GM23338 (cell line): Measurements from ENCODE around the gene PDK3. TPM values are rescaled to one million over a fixed set of nuclear protein-coding genes. Genes with fewer than 3 reads are reported as not detected.

Experiments
- ATAC-seq: fragments of 200-7000 bp; cut with Tn5 transposase; 3 replicates; pipeline ENCODE4 v1.9.1; 2020
- DNase-seq: peaks from one replicate; pipeline ENCODE4 v3.0.0-alpha.2; 2015; ENCODE audit warnings: low spot score
- H2AFZ ChIP-seq: fragments of 200-600 bp; sonication (generic); 2 replicates; pipeline ENCODE4 v1.8.0; 2016; ENCODE audit warnings: antibody characterized with exemption, mild to moderate bottlenecking, moderate library complexity
- H3F3A ChIP-seq: fragments of 200-600 bp; sonication (generic); replicated peaks from 2 replicates; pipeline ENCODE4 v1.8.0; 2017; ENCODE audit warnings: antibody characterized with exemption, mixed run types, low read depth
- H3K27ac ChIP-seq: fragments of 200-600 bp; sonication (generic); 2 replicates; pipeline ENCODE4 v1.6.1; 2016; ENCODE audit warnings: low read depth
- H3K27me3 ChIP-seq: fragments of 200-600 bp; sonication (generic); 2 replicates; pipeline ENCODE4 v1.8.0; 2016; ENCODE audit warnings: mild to moderate bottlenecking, mixed run types, moderate library complexity; ENCODE audit not compliant: insufficient read depth
- H3K36me3 ChIP-seq: fragments of 200-600 bp; sonication (generic); 2 replicates; pipeline ENCODE4 v1.8.0; 2016; ENCODE audit warnings: mild to moderate bottlenecking; ENCODE audit not compliant: insufficient read depth
- H3K4me1 ChIP-seq: fragments of 200-600 bp; sonication (generic); 2 replicates; pipeline ENCODE4 v1.8.0; 2016; ENCODE audit warnings: mild to moderate bottlenecking, moderate library complexity; ENCODE audit not compliant: insufficient read depth
- H3K4me2 ChIP-seq: fragments of 200-600 bp; sonication (generic); 2 replicates; pipeline ENCODE4 v1.7.1; 2017; ENCODE audit warnings: mixed run types
- H3K4me3 ChIP-seq: fragments of 200-600 bp; sonication (generic); 2 replicates; pipeline ENCODE4 v1.6.1; 2016; ENCODE audit warnings: mixed run types
- H3K79me2 ChIP-seq: fragments of 200-600 bp; sonication (generic); replicated peaks from 2 replicates; pipeline ENCODE4 v1.8.0; 2017; ENCODE audit warnings: mild to moderate bottlenecking; ENCODE audit not compliant: insufficient read depth
- H3K9me2 ChIP-seq: fragments of 200-600 bp; sonication (generic); 2 replicates; pipeline ENCODE4 v1.8.0; 2017; ENCODE audit not compliant: insufficient read depth
- H4K20me1 ChIP-seq: fragments of 200-600 bp; sonication (generic); replicated peaks from 2 replicates; pipeline ENCODE4 v1.8.0; 2017; ENCODE audit warnings: mild to moderate bottlenecking; ENCODE audit not compliant: insufficient read depth
- H3K27ac Mint-ChIP-seq: 2 replicates; pipeline ENCODE4 v1.8.0; 2020; ENCODE audit warnings: inconsistent platforms, mild to moderate bottlenecking, moderate library complexity, mixed read lengths
- H3K27me3 Mint-ChIP-seq: 3 replicates; pipeline ENCODE4 v1.8.0; 2022; ENCODE audit warnings: low read depth, mild to moderate bottlenecking, moderate library complexity, mixed read lengths, inconsistent platforms; ENCODE audit not compliant: insufficient read depth, poor library complexity
- H3K36me3 Mint-ChIP-seq: 3 replicates; pipeline ENCODE4 v1.8.0; 2021; ENCODE audit warnings: low read depth, mild to moderate bottlenecking, inconsistent platforms, moderate library complexity, mixed read lengths
- H3K4me1 Mint-ChIP-seq: 3 replicates; pipeline ENCODE4 v1.8.0; 2020; ENCODE audit warnings: mild to moderate bottlenecking, inconsistent platforms, mixed read lengths
- H3K4me3 Mint-ChIP-seq: 3 replicates; pipeline ENCODE4 v1.8.0; 2021; ENCODE audit warnings: moderate library complexity, mild to moderate bottlenecking, inconsistent platforms, mixed read lengths
- H3K9me3 Mint-ChIP-seq: 3 replicates; pipeline ENCODE4 v1.8.0; 2020; ENCODE audit warnings: moderate library complexity, mild to moderate bottlenecking, inconsistent platforms, mixed read lengths
- CREB1 ChIP-seq: fragments of 250-450 bp; sonication (Bioruptor Pico); IDR thresholded peaks from 2 replicates; pipeline ENCODE4 v1.5.0; 2020; ENCODE audit warnings: low read depth, mild to moderate bottlenecking, moderate library complexity
- CTCF ChIP-seq, 2 experiments: fragments of 200-600 bp in 1 of 2; sonication (generic) in 1 of 2; conservative IDR thresholded peaks; 2 replicates each; pipeline versions ENCODE4 v1.5.1 to v1.6.1; 2016 to 2017; ENCODE audit warnings: antibody characterized with exemption in 2 of 2, low read depth in 2 of 2, mild to moderate bottlenecking in 2 of 2, moderate library complexity in 1 of 2
- ETS1 ChIP-seq: IDR thresholded peaks from 2 replicates; pipeline ENCODE4 v1.6.1; 2016; ENCODE audit warnings: antibody characterized with exemption
- EZH2 ChIP-seq: fragments of 200-600 bp; sonication (generic); IDR thresholded peaks from one replicate; pipeline ENCODE4 v1.8.0; 2017; ENCODE audit warnings: antibody characterized with exemption, mild to moderate bottlenecking, low read depth; ENCODE audit not compliant: unreplicated experiment
- EZH2phosphoT487 ChIP-seq: fragments of 200-600 bp; sonication (generic); IDR thresholded peaks from one replicate; pipeline ENCODE4 v1.8.1; 2018; ENCODE audit warnings: antibody characterized with exemption; ENCODE audit not compliant: unreplicated experiment
- JUNB ChIP-seq: IDR thresholded peaks from one replicate; pipeline ENCODE4 v1.6.1; 2016; ENCODE audit warnings: antibody characterized with exemption; ENCODE audit not compliant: unreplicated experiment
- NANOG ChIP-seq: IDR thresholded peaks from 2 replicates; pipeline ENCODE4 v1.6.1; 2016; ENCODE audit warnings: antibody characterized with exemption, borderline replicate concordance
- POLR2AphosphoS5 ChIP-seq: IDR thresholded peaks from 2 replicates; pipeline ENCODE4 v1.6.1; 2016; ENCODE audit warnings: antibody characterized with exemption, low read depth
- STAT1 ChIP-seq: IDR thresholded peaks from one replicate; pipeline ENCODE4 v1.6.1; 2016; ENCODE audit warnings: antibody characterized with exemption; ENCODE audit not compliant: unreplicated experiment
- ZNF114 ChIP-seq: fragments of 250-450 bp; sonication (Bioruptor Pico); IDR thresholded peaks from 2 replicates; pipeline ENCODE4 v1.5.0; 2020; ENCODE audit warnings: mild to moderate bottlenecking, moderate library complexity
- polyA plus RNA-seq: library from polyadenylated mRNA; unstranded; fragments of >200 nt; fragmentation: Nextera tagmentation; extraction: Ambion mirVana; gene quantifications from 2 replicates; pipeline ENCODE4 v1.2.1, GENCODE V29; 2016
- total RNA-seq: library from RNA; depleted of rRNA; stranded (reverse); fragments of >200 nt; shearing (Covaris generic); gene quantifications from 2 replicates; pipeline ENCODE4 v1.2.3, GENCODE V29; 2014

The PDK3 gene
- total and polyA plus RNA-seq, 2 experiments from 2014 or later = 35.7 to 51.2 TPM

- no peaks in the 10 kb centered on the region for H3K9me3 Mint-ChIP-seq
- Histone ChIP-seq H3K4me2 (0 out of 2 replicates have a peak overlapping the region, but pooled peaks have one; percentile 26), H3K4me3 (no peak overlapping the region), H3K27me3 (no peaks in the 10 kb centered on the region), H3K27ac (0 out of 2 replicates have a peak overlapping the region, but pooled peaks have one; percentile 41), H3K4me1 (peaks cover 30% of the 10 kb centered on the region), H2AFZ (no peak overlapping the region), H3K36me3 (no peaks in the 10 kb centered on the region), H3K79me2 (no peaks in the 10 kb centered on the region), H3K9me2 (no peaks in the 10 kb centered on the region), H4K20me1 (no peaks in the 10 kb centered on the region), H3F3A (no peaks in the 10 kb centered on the region)
- H3K27ac Mint-ChIP-seq = no peak overlapping the region
- DNase-seq (peak; percentile 43), ATAC-seq (peak; percentile 68)
- H3K4me3 Mint-ChIP-seq = no peak overlapping the region
- H3K36me3 Mint-ChIP-seq = peaks cover 7% of the 10 kb centered on the region; the same call in 2 of the 3 replicates
- peaks cover 2% of the 10 kb centered on the region for H3K27me3 Mint-ChIP-seq
- TF ChIP-seq NANOG (no peak), STAT1 (no peak), JUNB (no peak), CTCF (conservative IDR thresholded peaks at IDR 0.05; ENCODE audit: low read depth in 2 of 2) (no peak)
- peaks cover 42% of the 10 kb centered on the region for H3K4me1 Mint-ChIP-seq
These were observed 28.9 kb downstream of the PDK3 start for GRCh38 chrX:24493740-24494581.

- peaks cover 7% of the 10 kb centered on the region; the same call in 2 of the 3 replicates for H3K36me3 Mint-ChIP-seq
- no peaks in the 10 kb centered on the region for H3K79me2 ChIP-seq
- peaks cover 42% of the 10 kb centered on the region for H3K4me1 Mint-ChIP-seq
- H3K27me3 ChIP-seq = no peaks in the 10 kb centered on the region
- no peak for DNase-seq
- no peak overlapping the region for H2AFZ ChIP-seq
- no peak for ATAC-seq
- no peaks in the 10 kb centered on the region for H3K9me2 ChIP-seq
- H3K4me2 ChIP-seq = no peak overlapping the region
- H3K4me3 ChIP-seq = no peak overlapping the region
- H3K27ac Mint-ChIP-seq = no peak overlapping the region; the same call in 1 of the 2 replicates
- no peak overlapping the region for H3K27ac ChIP-seq
- no peaks in the 10 kb centered on the region for H3K9me3 Mint-ChIP-seq
- H3K4me1 ChIP-seq = peaks cover 30% of the 10 kb centered on the region
- no peak overlapping the region for H3K4me3 Mint-ChIP-seq
- H3K27me3 Mint-ChIP-seq = peaks cover 2% of the 10 kb centered on the region
- no peaks in the 10 kb centered on the region for H3K36me3 ChIP-seq
- no peaks in the 10 kb centered on the region for H4K20me1 ChIP-seq
- TF ChIP-seq ZNF114 (CRISPR knock-in tag) (no peak), JUNB (no peak)
- no peaks in the 10 kb centered on the region for H3F3A ChIP-seq
These were observed 29.6 kb downstream of the PDK3 start for GRCh38 chrX:24494647-24495075.

- Histone ChIP-seq H3K27me3 (no peaks in the 10 kb centered on the region), H3K4me3 (no peak overlapping the region), H3K36me3 (no peaks in the 10 kb centered on the region), H3K27ac (no peak overlapping the region), H2AFZ (no peak overlapping the region), H3F3A (no peaks in the 10 kb centered on the region), H3K4me1 (peaks cover 30% of the 10 kb centered on the region), H3K9me2 (no peaks in the 10 kb centered on the region), H3K4me2 (no peak overlapping the region), H4K20me1 (no peaks in the 10 kb centered on the region), H3K79me2 (no peaks in the 10 kb centered on the region)
- ATAC-seq = no peak
- Mint-ChIP-seq H3K27ac (no peak overlapping the region), H3K4me1 (peaks cover 42% of the 10 kb centered on the region), H3K27me3 (peaks cover 2% of the 10 kb centered on the region), H3K4me3 (no peak overlapping the region), H3K36me3 (peaks cover 11% of the 10 kb centered on the region; the same call in 2 of the 3 replicates), H3K9me3 (no peaks in the 10 kb centered on the region)
- no peak for DNase-seq
- no peak for TF ChIP-seq ETS1
- no peak for TF ChIP-seq CTCF (conservative IDR thresholded peaks at IDR 0.05; ENCODE audit: low read depth in 2 of 2)
- TF ChIP-seq STAT1 = no peak
- no peak for TF ChIP-seq JUNB
- TF ChIP-seq EZH2 = no peak
- no peak for TF ChIP-seq NANOG
- no peak for TF ChIP-seq EZH2phosphoT487
- no peak for TF ChIP-seq POLR2AphosphoS5
- no peak for TF ChIP-seq CREB1 (CRISPR knock-in tag)
These were observed 30.6 kb downstream of the PDK3 start for GRCh38 chrX:24495700-24496099.
